Measurements from ENCODE around the gene BHLHE41. TPM values are rescaled to one million over a fixed set of nuclear protein-coding genes. Genes with fewer than 3 reads are reported as not detected.

The BHLHE41 gene
- total and polyA plus RNA-seq, 4 donors = 0.17 to 0.29 (median 0.23) TPM; not detected in 1

GRCh38 chr12:26080911-26081310, 43.9 kb downstream of the BHLHE41 start:
- H3K36me3 ChIP-seq (ENCODE audit: control insufficient read depth in 4 of 4, insufficient read depth in 3 of 4, low read depth in 1 of 4, low read length in 3 of 4) = no peaks in the 10 kb centered on the region
- no peaks in the 10 kb centered on the region for H3K4me1 ChIP-seq (ENCODE audit: control insufficient read depth in 4 of 4, insufficient read depth in 4 of 4, low read length in 3 of 4)
- H3K9me3 ChIP-seq (ENCODE audit: control insufficient read depth in 4 of 4, low read length in 3 of 4) = no peaks in the 10 kb centered on the region
- H3K27ac ChIP-seq (ENCODE audit: low read depth in 1 of 2, low read length in 2 of 2) = no peak overlapping the region
- no peak overlapping the region for H3K9ac ChIP-seq (ENCODE audit: low read depth in 1 of 2, low read length in 2 of 2)
- H3K4me3 ChIP-seq (ENCODE audit: low read depth in 1 of 3, low read length in 3 of 3) = no peak overlapping the region
- no peaks in the 10 kb centered on the region for H3K27me3 ChIP-seq (ENCODE audit: control insufficient read depth in 4 of 4, insufficient read depth in 4 of 4, low read length in 3 of 4)
- no peak for DNase-seq (ENCODE audit: low spot score)
- no peak for TF ChIP-seq FOXA1 (IDR thresholded peaks at IDR 0.05)
- TF ChIP-seq HNF4A (conservative IDR thresholded peaks at IDR 0.05) = no peak
- TF ChIP-seq JUND (IDR thresholded peaks at IDR 0.05) = no peak
- no peak for TF ChIP-seq RAD21 (IDR thresholded peaks at IDR 0.05)
- no peak for TF ChIP-seq FOXA2 (IDR thresholded peaks at IDR 0.05)
- TF ChIP-seq EGR1 (IDR thresholded peaks at IDR 0.05; ENCODE audit: low read depth in 2 of 2) = no peak
- no peak for TF ChIP-seq ATF3 (IDR thresholded peaks at IDR 0.05)
- TF ChIP-seq REST (IDR thresholded peaks at IDR 0.05) = no peak
- no peak for TF ChIP-seq YY1 (IDR thresholded peaks at IDR 0.05)
- no peak for TF ChIP-seq TAF1 (conservative IDR thresholded peaks at IDR 0.05)
- 87% methylated on average over 1 of the region's 1 CpG for WGBS

- Histone ChIP-seq H3K9me3 (ENCODE audit: control insufficient read depth in 4 of 4, low read length in 3 of 4) (no peaks in the 10 kb centered on the region), H3K4me3 (ENCODE audit: low read depth in 1 of 3, low read length in 3 of 3) (no peak overlapping the region), H3K36me3 (ENCODE audit: control insufficient read depth in 4 of 4, insufficient read depth in 3 of 4, low read depth in 1 of 4, low read length in 3 of 4) (peaks cover 0 to 1% (median 0%) of the 10 kb centered on the region in 4 donors), H3K27me3 (ENCODE audit: control insufficient read depth in 4 of 4, insufficient read depth in 4 of 4, low read length in 3 of 4) (no peaks in the 10 kb centered on the region), H3K4me1 (ENCODE audit: control insufficient read depth in 4 of 4, insufficient read depth in 4 of 4, low read length in 3 of 4) (no peaks in the 10 kb centered on the region), H3K27ac (ENCODE audit: low read depth in 1 of 2, low read length in 2 of 2) (no peak overlapping the region), H3K9ac (ENCODE audit: low read depth in 1 of 2, low read length in 2 of 2) (no peak overlapping the region)
- 92% methylated on average over 2 of the region's 2 CpGs for WGBS
- DNase-seq (ENCODE audit: low spot score) = no peak
- TF ChIP-seq ZBTB33 (IDR thresholded peaks at IDR 0.05) = no peak
- no peak for TF ChIP-seq RAD21 (IDR thresholded peaks at IDR 0.05)
- TF ChIP-seq YY1 (IDR thresholded peaks at IDR 0.05) = no peak
- no peak for TF ChIP-seq HNF4A (conservative IDR thresholded peaks at IDR 0.05)
- TF ChIP-seq JUND (IDR thresholded peaks at IDR 0.05) = no peak
- no peak for TF ChIP-seq NR2F2 (IDR thresholded peaks at IDR 0.05)
- no peak for TF ChIP-seq EGR1 (IDR thresholded peaks at IDR 0.05; ENCODE audit: low read depth in 2 of 2)
- TF ChIP-seq REST (IDR thresholded peaks at IDR 0.05) = no peak
- TF ChIP-seq HNF4G (IDR thresholded peaks at IDR 0.05) = no peak
- no peak for TF ChIP-seq ATF3 (IDR thresholded peaks at IDR 0.05)
- no peak for TF ChIP-seq FOXA2 (IDR thresholded peaks at IDR 0.05)
- TF ChIP-seq TAF1 (conservative IDR thresholded peaks at IDR 0.05) = no peak
- no peak for TF ChIP-seq MAX (IDR thresholded peaks at IDR 0.05)
- no peak for TF ChIP-seq FOXA1 (IDR thresholded peaks at IDR 0.05)
- no peak for TF ChIP-seq GABPA (IDR thresholded peaks at IDR 0.05 in 1 of 2, conservative IDR thresholded peaks at IDR 0.05 in 1 of 2)
Measured at GRCh38 chr12:26077915-26078702, 46.7 kb downstream of the BHLHE41 start.

All from liver (tissue), 9 donors.